Neural cell (in vitro differentiated cells): ENCODE measurements around the gene LSMEM2. TPM values are rescaled to one million over a fixed set of nuclear protein-coding genes. Genes with fewer than 3 reads are reported as not detected.

Experiments used
- H2AFZ ChIP-seq: fragments of 200-600, 300-800 bp; sonication (generic), shearing (Covaris generic); 2 replicates; pipeline ENCODE4 v1.6.0; 2014; ENCODE audit warnings: low read depth, mild to moderate bottlenecking, antibody characterized with exemption, low read length, moderate library complexity
- H3F3A ChIP-seq: fragments of 200-600 bp; shearing (Covaris generic); 2 replicates; pipeline ENCODE4 v1.6.1; 2016; ENCODE audit warnings: mild to moderate bottlenecking, moderate library complexity, mixed read lengths, antibody characterized with exemption, low read length; ENCODE audit not compliant: insufficient read depth, poor library complexity, severe bottlenecking
- H3K27ac ChIP-seq: fragments of 200-600, 300-800 bp; sonication (generic), shearing (Covaris generic); 2 replicates; pipeline ENCODE4 v1.5.1; 2014; ENCODE audit warnings: mild to moderate bottlenecking, low read length, moderate library complexity
- H3K27me3 ChIP-seq: fragments of 300-800, 200-600 bp; sonication (generic), shearing (Covaris generic); 2 replicates; pipeline ENCODE4 v1.6.0; 2014; ENCODE audit warnings: mild to moderate bottlenecking, low read depth, low read length, moderate library complexity; ENCODE audit not compliant: insufficient read depth
- H3K36me3 ChIP-seq: fragments of 300-800, 200-600 bp; sonication (generic), shearing (Covaris generic); 2 replicates; pipeline ENCODE4 v1.5.1; 2014; ENCODE audit warnings: mild to moderate bottlenecking, antibody characterized with exemption, low read length, moderate library complexity; ENCODE audit not compliant: insufficient read depth
- H3K4me2 ChIP-seq: fragments of 300-800, 200-600 bp; sonication (generic), shearing (Covaris generic); 2 replicates; pipeline ENCODE4 v1.6.0; 2014; ENCODE audit warnings: mild to moderate bottlenecking, low read length
- H3K4me3 ChIP-seq: fragments of 300-800, 200-600 bp; sonication (generic), shearing (Covaris generic); 2 replicates; pipeline ENCODE4 v1.5.1; 2014; ENCODE audit warnings: mild to moderate bottlenecking, low read length, moderate library complexity
- H3K79me2 ChIP-seq: fragments of 200-600 bp; shearing (Covaris generic); replicated peaks from 2 replicates; pipeline ENCODE4 v1.6.0; 2014; ENCODE audit warnings: mild to moderate bottlenecking, low read length, moderate library complexity; ENCODE audit not compliant: insufficient read depth
- H3K9ac ChIP-seq: fragments of 300-800, 200-600 bp; sonication (generic), shearing (Covaris generic); 2 replicates; pipeline ENCODE4 v1.6.1; 2016; ENCODE audit warnings: mild to moderate bottlenecking, low read length, mixed read lengths
- H3K9me2 ChIP-seq: fragments of 200-600 bp; shearing (Covaris generic); 2 replicates; pipeline ENCODE4 v1.6.1; 2016; ENCODE audit warnings: mild to moderate bottlenecking, low read length, mixed read lengths; ENCODE audit not compliant: insufficient read depth
- H3K9me3 ChIP-seq: fragments of 200-600, 300-800 bp; sonication (generic), shearing (Covaris generic); 2 replicates; pipeline ENCODE4 v1.6.1; 2016; ENCODE audit warnings: mild to moderate bottlenecking, mixed run types, low read length, moderate library complexity, mixed read lengths
- H4K20me1 ChIP-seq: fragments of 200-600 bp; shearing (Covaris generic); 2 replicates; pipeline ENCODE4 v1.6.1; 2016; ENCODE audit warnings: mild to moderate bottlenecking, mixed run types; ENCODE audit not compliant: insufficient read depth
- EP300 ChIP-seq: fragments of 450-650 bp; conservative IDR thresholded peaks from 2 replicates; pipeline ENCODE4 v1.6.1; 2014; ENCODE audit warnings: antibody characterized with exemption, mild to moderate bottlenecking, moderate library complexity; ENCODE audit not compliant: poor library complexity, severe bottlenecking
- EZH2 ChIP-seq: fragments of 200-600, 300-800 bp; shearing (Covaris generic), sonication (generic); IDR thresholded peaks from 2 replicates; pipeline ENCODE4 v1.6.1; 2014; ENCODE audit warnings: antibody characterized with exemption, low read length, borderline replicate concordance, mild to moderate bottlenecking; ENCODE audit not compliant: insufficient read depth, poor library complexity, severe bottlenecking
- MXI1 ChIP-seq: fragments of 450-650 bp; conservative IDR thresholded peaks from 2 replicates; pipeline ENCODE4 v1.6.1; 2014; ENCODE audit warnings: antibody characterized with exemption, mild to moderate bottlenecking; ENCODE audit not compliant: poor library complexity, severe bottlenecking
- POLR2AphosphoS5 ChIP-seq: IDR thresholded peaks from 2 replicates; pipeline ENCODE4 v1.6.1; 2012
- RAD21 ChIP-seq: fragments of 450-650 bp; conservative IDR thresholded peaks from 2 replicates; pipeline ENCODE4 v1.6.1; 2014; ENCODE audit warnings: antibody characterized with exemption, mild to moderate bottlenecking, moderate library complexity
- REST ChIP-seq: IDR thresholded peaks from 2 replicates; pipeline ENCODE4 v1.6.1; 2012; ENCODE audit warnings: borderline replicate concordance
- SMC3 ChIP-seq: fragments of 450-650 bp; conservative IDR thresholded peaks from 2 replicates; pipeline ENCODE4 v1.6.1; 2014; ENCODE audit warnings: antibody characterized with exemption, mild to moderate bottlenecking, moderate library complexity; ENCODE audit not compliant: poor library complexity
- TAF1 ChIP-seq: IDR thresholded peaks from 2 replicates; pipeline ENCODE4 v1.6.1; 2012; ENCODE audit warnings: low read depth
- polyA plus RNA-seq: library from polyadenylated mRNA; depleted of rRNA; stranded (reverse); fragments of >200 nt; gene quantifications from 2 replicates; pipeline ENCODE4 v1.2.3, GENCODE V29; 2014
- TF ChIP-seq, protein P1 (sequence below): fragments of 450-650 bp; IDR thresholded peaks from 2 replicates; pipeline ENCODE4 v1.5.1; 2014; ENCODE audit warnings: antibody characterized with exemption, mild to moderate bottlenecking, moderate library complexity; ENCODE audit not compliant: poor library complexity, severe bottlenecking

Gene LSMEM2
- polyA plus RNA-seq, 1 donor from 2014 or later, result not detected

DNA sequence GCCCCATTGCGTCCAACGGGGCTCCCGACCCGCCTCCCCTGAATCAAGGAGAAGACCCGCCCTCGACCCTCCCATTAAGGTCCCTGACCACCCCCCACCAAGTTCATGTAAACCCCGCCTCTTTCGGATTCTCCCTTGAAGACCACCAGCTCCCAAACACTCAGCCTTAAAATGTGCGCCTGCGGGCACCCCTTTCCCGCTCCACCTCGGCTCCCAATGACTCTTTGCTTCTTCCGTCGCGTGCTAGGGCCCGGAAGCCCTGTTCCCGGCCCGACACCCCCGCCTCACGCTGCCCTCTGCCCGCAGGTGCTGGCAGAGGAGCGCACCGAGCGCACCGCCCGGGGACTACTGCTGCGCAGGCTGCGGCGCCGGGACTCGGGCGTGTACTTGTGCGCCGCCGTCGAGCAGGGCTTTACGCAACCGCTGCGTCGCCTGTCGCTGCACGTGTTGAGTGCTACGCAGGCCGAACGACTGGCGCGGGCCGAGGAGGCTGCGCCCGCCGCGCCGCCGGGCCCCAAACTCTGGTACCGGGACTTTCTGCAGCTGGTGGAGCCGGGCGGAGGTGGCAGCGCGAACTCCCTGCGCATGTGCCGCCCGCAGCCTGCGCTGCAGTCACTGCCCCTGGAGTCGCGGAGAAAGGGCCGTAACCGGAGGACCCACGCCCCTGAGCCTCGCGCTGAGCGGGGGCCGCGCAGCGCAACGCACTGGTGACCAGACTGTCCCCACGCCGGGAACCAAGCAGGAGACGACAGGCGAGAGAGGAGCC, 2.7 kb upstream of the LSMEM2 start:
- Histone ChIP-seq H3K9ac (no peak overlapping the region), H3K79me2 (no peaks in the 10 kb centered on the region), H2AFZ (no peak overlapping the region), H4K20me1 (no peaks in the 10 kb centered on the region), H3K27me3 (peaks cover 23% of the 10 kb centered on the region), H3K27ac (no peak overlapping the region), H3F3A (no peaks in the 10 kb centered on the region), H3K9me3 (no peaks in the 10 kb centered on the region), H3K36me3 (no peaks in the 10 kb centered on the region), H3K4me3 (no peak overlapping the region), H3K9me2 (no peaks in the 10 kb centered on the region), H3K4me2 (no peak overlapping the region)
- TF ChIP-seq POLR2AphosphoS5, result no peak
- TF ChIP-seq, protein P1, sequence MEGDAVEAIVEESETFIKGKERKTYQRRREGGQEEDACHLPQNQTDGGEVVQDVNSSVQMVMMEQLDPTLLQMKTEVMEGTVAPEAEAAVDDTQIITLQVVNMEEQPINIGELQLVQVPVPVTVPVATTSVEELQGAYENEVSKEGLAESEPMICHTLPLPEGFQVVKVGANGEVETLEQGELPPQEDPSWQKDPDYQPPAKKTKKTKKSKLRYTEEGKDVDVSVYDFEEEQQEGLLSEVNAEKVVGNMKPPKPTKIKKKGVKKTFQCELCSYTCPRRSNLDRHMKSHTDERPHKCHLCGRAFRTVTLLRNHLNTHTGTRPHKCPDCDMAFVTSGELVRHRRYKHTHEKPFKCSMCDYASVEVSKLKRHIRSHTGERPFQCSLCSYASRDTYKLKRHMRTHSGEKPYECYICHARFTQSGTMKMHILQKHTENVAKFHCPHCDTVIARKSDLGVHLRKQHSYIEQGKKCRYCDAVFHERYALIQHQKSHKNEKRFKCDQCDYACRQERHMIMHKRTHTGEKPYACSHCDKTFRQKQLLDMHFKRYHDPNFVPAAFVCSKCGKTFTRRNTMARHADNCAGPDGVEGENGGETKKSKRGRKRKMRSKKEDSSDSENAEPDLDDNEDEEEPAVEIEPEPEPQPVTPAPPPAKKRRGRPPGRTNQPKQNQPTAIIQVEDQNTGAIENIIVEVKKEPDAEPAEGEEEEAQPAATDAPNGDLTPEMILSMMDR, result no peak

DNA sequence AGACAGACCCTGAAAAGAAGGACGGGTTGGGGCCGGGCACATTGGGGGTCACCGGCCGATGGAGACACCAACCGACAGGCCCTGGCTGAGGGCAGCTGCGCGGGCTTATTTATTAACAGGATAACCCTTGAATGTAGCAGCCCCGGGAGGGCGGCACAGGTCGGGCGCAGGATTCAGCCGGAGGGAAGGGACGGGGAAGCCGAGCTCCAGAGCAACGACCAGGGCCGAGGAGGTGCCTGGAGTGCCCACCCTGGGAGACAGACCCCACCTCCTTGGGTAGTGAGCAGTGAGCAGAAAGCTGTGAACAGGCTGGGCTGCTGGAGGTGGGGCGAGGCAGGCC, 2.2 kb upstream of the LSMEM2 start:
- Histone ChIP-seq H3K9ac (no peak overlapping the region), H3K79me2 (no peaks in the 10 kb centered on the region), H3K27ac (no peak overlapping the region), H2AFZ (no peak overlapping the region), H3K4me3 (no peak overlapping the region), H3K4me2 (no peak overlapping the region), H3K9me2 (no peaks in the 10 kb centered on the region), H3K27me3 (peaks cover 23% of the 10 kb centered on the region), H3K36me3 (no peaks in the 10 kb centered on the region), H4K20me1 (no peaks in the 10 kb centered on the region), H3K9me3 (no peaks in the 10 kb centered on the region), H3F3A (no peaks in the 10 kb centered on the region)
- TF ChIP-seq RAD21, result no peak
- TF ChIP-seq EZH2, result no peak
- TF ChIP-seq EP300, result no peak
- no peak for TF ChIP-seq TAF1
- no peak for TF ChIP-seq MXI1
- TF ChIP-seq REST, result no peak
- no peak for TF ChIP-seq SMC3
- TF ChIP-seq, protein P1, result no peak
- no peak for TF ChIP-seq POLR2AphosphoS5
